ENCODE measurements around the gene TARM1. TPM values are rescaled to one million over a fixed set of nuclear protein-coding genes. Genes with fewer than 3 reads are reported as not detected.

TARM1 gene
- total RNA-seq, 1 experiment from 2014 or later, result not detected

GRCh38 chr19:54030895-54031586 lies 50.1 kb downstream of the TARM1 start:
- DNase-seq (ENCODE audit: low read depth), result peak; percentile 52

GRCh38 chr19:54029930-54030490 lies 51.2 kb downstream of the TARM1 start:
- peak; percentile 80 for DNase-seq (ENCODE audit: low read depth)

GRCh38 chr19:54029301-54029700 lies 51.9 kb downstream of the TARM1 start:
- DNase-seq (ENCODE audit: low read depth), result no peak

- no peak for DNase-seq (ENCODE audit: low read depth)
These were observed 54.5 kb downstream of the TARM1 start for GRCh38 chr19:54026656-54027055.

- peak; percentile 38 for DNase-seq (ENCODE audit: low read depth)
These were observed 56.5 kb downstream of the TARM1 start for GRCh38 chr19:54024660-54025059.

DNA sequence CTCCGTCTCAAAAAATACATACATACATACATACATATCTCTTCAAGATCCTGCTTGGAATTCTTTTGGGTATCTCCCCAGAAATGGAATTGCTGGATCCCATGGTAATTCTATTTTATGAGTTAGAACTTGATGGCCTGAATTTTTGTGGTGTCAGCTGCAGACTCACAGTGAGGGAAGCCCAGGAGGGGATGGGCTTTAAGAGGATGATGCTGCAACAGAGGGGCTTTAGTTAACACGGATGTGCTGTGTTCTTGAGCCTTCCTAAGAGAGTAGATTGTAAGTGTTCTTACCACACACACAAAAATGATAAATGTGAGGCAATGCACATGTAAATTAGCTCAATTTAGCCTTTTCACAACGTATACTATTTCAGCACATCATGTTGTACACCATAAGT lies 58.0 kb downstream of the TARM1 start:
- peak; percentile 15 for DNase-seq (ENCODE audit: low read depth)

- DNase-seq (ENCODE audit: low read depth), result no peak
These were observed 59.2 kb downstream of the TARM1 start for GRCh38 chr19:54021932-54022331.

GRCh38 chr19:54021363-54021762 lies 59.8 kb downstream of the TARM1 start:
- DNase-seq (ENCODE audit: low read depth), result no peak

Other genes starting within 250 kb of the TARM1 start
- gene MYADM, start 213.5 kb downstream of the TARM1 start, total RNA-seq (2014; rRNA removed; shearing (Covaris generic)), result 26.6 and 41.1 TPM in 2 replicates
- not detected in 2 replicates for gene PRKCG, start 199.2 kb downstream of the TARM1 start, total RNA-seq (2014; rRNA removed; shearing (Covaris generic))
- not detected in 2 replicates for gene CACNG7, start 172.1 kb downstream of the TARM1 start, total RNA-seq (2014; rRNA removed; shearing (Covaris generic))
- 0.15 TPM in 1 of 2 replicates, not detected in the other for gene CACNG8, start 118.4 kb downstream of the TARM1 start, total RNA-seq (2014; rRNA removed; shearing (Covaris generic))
- gene CACNG6, start 89.7 kb downstream of the TARM1 start, total RNA-seq (2014; rRNA removed; shearing (Covaris generic)), result 0.07 and 0.12 TPM in 2 replicates
- not detected in 2 replicates for gene VSTM1, start 17.5 kb downstream of the TARM1 start, total RNA-seq (2014; rRNA removed; shearing (Covaris generic))
- not detected in 2 replicates for gene OSCAR, start 19.4 kb upstream of the TARM1 start, total RNA-seq (2014; rRNA removed; shearing (Covaris generic))
- gene NDUFA3, start 21.5 kb upstream of the TARM1 start, total RNA-seq (2014; rRNA removed; shearing (Covaris generic)), result 38.5 and 51.0 TPM in 2 replicates
- gene TFPT, start 34.3 kb upstream of the TARM1 start, total RNA-seq (2014; rRNA removed; shearing (Covaris generic)), result 14.7 and 23.5 TPM in 2 replicates
- 68.7 and 90.2 TPM in 2 replicates for gene PRPF31, start 34.4 kb upstream of the TARM1 start, total RNA-seq (2014; rRNA removed; shearing (Covaris generic))
- gene CNOT3, start 56.4 kb upstream of the TARM1 start, total RNA-seq (2014; rRNA removed; shearing (Covaris generic)), result 11.9 and 18.4 TPM in 2 replicates
- 9.1 and 15.1 TPM in 2 replicates for gene LENG1, start 78.4 kb upstream of the TARM1 start, total RNA-seq (2014; rRNA removed; shearing (Covaris generic))
- gene TMC4, start 91.8 kb upstream of the TARM1 start, total RNA-seq (2014; rRNA removed; shearing (Covaris generic)), result 0.39 TPM in 1 of 2 replicates, not detected in the other
- 310 and 461 TPM in 2 replicates for gene MBOAT7, start 108.2 kb upstream of the TARM1 start, total RNA-seq (2014; rRNA removed; shearing (Covaris generic))
- 116 and 173 TPM in 2 replicates for gene TSEN34, start 109.9 kb upstream of the TARM1 start, total RNA-seq (2014; rRNA removed; shearing (Covaris generic))
- 780 and 923 TPM in 2 replicates for gene RPS9, start 119.5 kb upstream of the TARM1 start, total RNA-seq (2014; rRNA removed; shearing (Covaris generic))
- not detected in 2 replicates for gene LILRB3, start 141.6 kb upstream of the TARM1 start, total RNA-seq (2014; rRNA removed; shearing (Covaris generic))
- not detected in 2 replicates for gene LILRA6, start 161.4 kb upstream of the TARM1 start, total RNA-seq (2014; rRNA removed; shearing (Covaris generic))
- gene LILRB5, start 175.9 kb upstream of the TARM1 start, total RNA-seq (2014; rRNA removed; shearing (Covaris generic)), result not detected in 2 replicates
- gene LILRB2, start 199.7 kb upstream of the TARM1 start, total RNA-seq (2014; rRNA removed; shearing (Covaris generic)), result not detected in 2 replicates
- gene LILRA5, start 231.8 kb upstream of the TARM1 start, total RNA-seq (2014; rRNA removed; shearing (Covaris generic)), result not detected in 2 replicates

Measured in M059J (cell line).